Ovary (tissue), 9 donors: Measurements from ENCODE around the gene TTC36. TPM values are rescaled to one million over a fixed set of nuclear protein-coding genes. Genes with fewer than 3 reads are reported as not detected.

Experiments
- DNase-seq, 5 donors: peaks; one replicate each; pipeline ENCODE4 v3.0.0-alpha.2; 2019 to 2020
- H3K27ac ChIP-seq, 2 donors: fragments of 200-600 bp; one replicate each; pipeline versions ENCODE4 v1.5.1 to v1.8.0; 2019 to 2022
- H3K27me3 ChIP-seq: fragments of 200-600 bp; one replicate; pipeline ENCODE4 v1.8.0; 2022
- H3K36me3 ChIP-seq: fragments of 200-600 bp; sonication (generic); one replicate; pipeline ENCODE4 v1.5.1; 2019
- H3K4me1 ChIP-seq: one replicate; pipeline ENCODE4 v1.8.1; 2013; ENCODE audit warnings: mild to moderate bottlenecking, moderate library complexity; ENCODE audit not compliant: insufficient read depth
- H3K4me3 ChIP-seq: fragments of 200-600 bp; sonication (generic); one replicate; pipeline ENCODE4 v1.5.1; 2017
- H3K9me3 ChIP-seq, 2 donors: fragments of 200-600 bp in 1 of 2; sonication (generic) in 1 of 2; one replicate each; pipeline versions ENCODE4 v1.5.1 to v1.8.1; 2013 to 2019; ENCODE audit warnings: mild to moderate bottlenecking in 1 of 2, moderate library complexity in 1 of 2
- EP300 ChIP-seq: sonication (generic); formaldehyde crosslinking; IDR thresholded peaks from one replicate; pipeline ENCODE4 v1.6.1; 2017; ENCODE audit warnings: antibody characterized with exemption
- POLR2A ChIP-seq: fragments of 450-650 bp; IDR thresholded peaks from one replicate; pipeline ENCODE4 v1.6.1; 2017; ENCODE audit warnings: antibody characterized with exemption, mild to moderate bottlenecking, moderate library complexity
- WGBS, 3 donors: extraction: QIAGEN DNeasy Blood & Tissue Kit in 1 of 3; methylation state at CpG; one replicate each; pipeline versions ENCODE4 v1.1.5 to v1.1.7; 2013 to 2017; 5-methylcytosine and 5-hydroxymethylcytosine counted together
- intact Hi-C, 4 donors: fragments of 100-400 bp; cut with DNase I; formaldehyde crosslinking; loops; one replicate each; pipeline versions ENCODE4 v1.11.0 to v1.15.1; 2022 to 2023
- polyA plus RNA-seq, 2 donors: library from polyadenylated mRNA; stranded (reverse); fragments of 200-250 nt in 1 of 2; fragments of 350-450 nt in 1 of 2; fragmentation: Illumina TruSeq in 1 of 2; extraction: RNeasy Lipid Tissue Mini Kit (QIAGEN cat#74804) in 1 of 2; gene quantifications; one replicate each; pipeline ENCODE4 v1.2.3, GENCODE V29; 2013 to 2014
- total RNA-seq, 7 donors: library from RNA; depleted of rRNA in 2 of 7; stranded (reverse); fragments of >200 nt in 2 of 7; fragmentation: NEBNext Ultra II Directional in 3 of 7; extraction: Animal tissue kit (Norgen Biotek cat#: 25700) in 3 of 7; gene quantifications; one replicate each; pipeline versions ENCODE4 v1.1.0 to v1.2.4, GENCODE V29; 2016 to 2023
- TF ChIP-seq, protein P1 (sequence below), 3 donors: fragments of 450-650 bp in 2 of 3; fragments of 200-600 bp in 1 of 3; IDR thresholded peaks; one replicate each; pipeline versions ENCODE4 v1.5.1 to v1.8.0; 2016 to 2022; ENCODE audit warnings: antibody characterized with exemption in 3 of 3, mild to moderate bottlenecking in 1 of 3
- donor health status: DM: no; HTN: no; CAD: no; lungs with moderate emphysema.
- donor health status: DM: no; HTN: no; CAD: no.
- donor health status: Bipolar disorder and iron deficiency.
- donor health status: DM: yes; HTN: yes; CAD: no.
- donor health status: DM: no; HTN: no; CAD: no.
- donor health status: DM: yes; HTN: yes; CAD: no.

TTC36 gene
- total and polyA plus RNA-seq, 9 donors: 0.18 to 0.38 (median 0.37) TPM; not detected in 4

DNA sequence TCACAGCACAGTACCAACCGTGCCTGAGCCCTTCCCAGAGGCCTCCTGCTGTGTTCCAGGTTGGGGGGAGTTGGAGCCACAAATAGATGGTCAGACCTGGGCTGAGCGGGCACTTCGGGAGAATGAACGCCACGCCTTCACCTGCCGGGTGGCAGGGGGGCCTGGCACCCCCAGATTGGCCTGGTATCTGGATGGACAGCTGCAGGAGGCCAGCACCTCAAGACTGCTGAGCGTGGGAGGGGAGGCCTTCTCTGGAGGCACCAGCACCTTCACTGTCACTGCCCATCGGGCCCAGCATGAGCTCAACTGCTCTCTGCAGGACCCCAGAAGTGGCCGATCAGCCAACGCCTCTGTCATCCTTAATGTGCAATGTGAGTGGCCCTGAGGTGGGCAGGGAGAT is 4.8 kb downstream of the TTC36 start:
- Histone ChIP-seq H3K9me3 (no peaks in the 10 kb centered on the region), H3K27ac (no peak overlapping the region), H3K4me1 (peaks cover 10% of the 10 kb centered on the region), H3K36me3 (no peaks in the 10 kb centered on the region), H3K27me3 (no peaks in the 10 kb centered on the region), H3K4me3 (no peak overlapping the region)
- intact Hi-C loops: no loop called here
- TF ChIP-seq POLR2A: no peak
- TF ChIP-seq EP300: no peak
- TF ChIP-seq, protein P1, sequence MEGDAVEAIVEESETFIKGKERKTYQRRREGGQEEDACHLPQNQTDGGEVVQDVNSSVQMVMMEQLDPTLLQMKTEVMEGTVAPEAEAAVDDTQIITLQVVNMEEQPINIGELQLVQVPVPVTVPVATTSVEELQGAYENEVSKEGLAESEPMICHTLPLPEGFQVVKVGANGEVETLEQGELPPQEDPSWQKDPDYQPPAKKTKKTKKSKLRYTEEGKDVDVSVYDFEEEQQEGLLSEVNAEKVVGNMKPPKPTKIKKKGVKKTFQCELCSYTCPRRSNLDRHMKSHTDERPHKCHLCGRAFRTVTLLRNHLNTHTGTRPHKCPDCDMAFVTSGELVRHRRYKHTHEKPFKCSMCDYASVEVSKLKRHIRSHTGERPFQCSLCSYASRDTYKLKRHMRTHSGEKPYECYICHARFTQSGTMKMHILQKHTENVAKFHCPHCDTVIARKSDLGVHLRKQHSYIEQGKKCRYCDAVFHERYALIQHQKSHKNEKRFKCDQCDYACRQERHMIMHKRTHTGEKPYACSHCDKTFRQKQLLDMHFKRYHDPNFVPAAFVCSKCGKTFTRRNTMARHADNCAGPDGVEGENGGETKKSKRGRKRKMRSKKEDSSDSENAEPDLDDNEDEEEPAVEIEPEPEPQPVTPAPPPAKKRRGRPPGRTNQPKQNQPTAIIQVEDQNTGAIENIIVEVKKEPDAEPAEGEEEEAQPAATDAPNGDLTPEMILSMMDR (IDR thresholded peaks at IDR 0.05): no peak
- WGBS, 3 donors: 72 to 82% (median 75%) methylated on average over 10 of the region's 10 CpGs
- DNase-seq: no peak

DNA sequence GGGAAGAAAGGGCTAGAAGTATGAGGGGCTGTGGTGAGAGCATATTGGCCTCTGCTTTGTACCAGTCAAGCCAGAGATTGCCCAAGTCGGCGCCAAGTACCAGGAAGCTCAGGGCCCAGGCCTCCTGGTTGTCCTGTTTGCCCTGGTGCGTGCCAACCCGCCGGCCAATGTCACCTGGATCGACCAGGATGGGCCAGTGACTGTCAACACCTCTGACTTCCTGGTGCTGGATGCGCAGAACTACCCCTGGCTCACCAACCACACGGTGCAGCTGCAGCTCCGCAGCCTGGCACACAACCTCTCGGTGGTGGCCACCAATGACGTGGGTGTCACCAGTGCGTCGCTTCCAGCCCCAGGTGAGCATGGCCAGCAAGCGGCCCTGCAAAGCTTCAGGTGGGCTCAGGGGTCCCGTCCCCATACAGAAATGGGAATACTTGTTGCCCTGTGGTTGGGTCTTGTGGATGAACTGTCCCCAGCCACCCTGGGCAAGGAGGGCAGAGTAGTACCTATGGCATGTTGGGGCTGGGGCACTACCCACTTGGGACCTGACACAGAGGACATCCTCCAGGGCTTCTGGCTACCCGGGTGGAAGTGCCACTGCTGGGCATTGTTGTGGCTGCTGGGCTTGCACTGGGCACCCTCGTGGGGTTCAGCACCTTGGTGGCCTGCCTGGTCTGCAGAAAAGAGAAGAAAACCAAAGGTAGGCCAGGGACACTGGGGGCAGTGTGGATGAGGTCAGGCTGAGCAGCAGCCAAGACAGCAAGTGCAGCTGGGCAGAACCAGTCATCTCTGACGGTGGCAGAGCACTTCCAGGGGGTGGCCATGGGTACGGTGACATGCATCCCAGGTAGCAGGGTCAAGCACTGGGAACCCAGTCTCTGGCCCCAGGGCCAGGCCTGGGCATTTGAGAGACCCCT is 5.8 kb downstream of the TTC36 start:
- TF ChIP-seq EP300 (no peak), POLR2A (no peak)
- TF ChIP-seq, protein P1 (IDR thresholded peaks at IDR 0.05): no peak
- Histone ChIP-seq H3K4me3 (no peak overlapping the region), H3K4me1 (peaks cover 9% of the 10 kb centered on the region), H3K9me3 (no peaks in the 10 kb centered on the region), H3K27ac (no peak overlapping the region), H3K36me3 (no peaks in the 10 kb centered on the region), H3K27me3 (no peaks in the 10 kb centered on the region)
- no peak for DNase-seq
- WGBS, 3 donors: 88 to 91% (median 90%) methylated on average over 17 to 19 of the region's 19 CpGs
- intact Hi-C loops: no loop called here

DNA sequence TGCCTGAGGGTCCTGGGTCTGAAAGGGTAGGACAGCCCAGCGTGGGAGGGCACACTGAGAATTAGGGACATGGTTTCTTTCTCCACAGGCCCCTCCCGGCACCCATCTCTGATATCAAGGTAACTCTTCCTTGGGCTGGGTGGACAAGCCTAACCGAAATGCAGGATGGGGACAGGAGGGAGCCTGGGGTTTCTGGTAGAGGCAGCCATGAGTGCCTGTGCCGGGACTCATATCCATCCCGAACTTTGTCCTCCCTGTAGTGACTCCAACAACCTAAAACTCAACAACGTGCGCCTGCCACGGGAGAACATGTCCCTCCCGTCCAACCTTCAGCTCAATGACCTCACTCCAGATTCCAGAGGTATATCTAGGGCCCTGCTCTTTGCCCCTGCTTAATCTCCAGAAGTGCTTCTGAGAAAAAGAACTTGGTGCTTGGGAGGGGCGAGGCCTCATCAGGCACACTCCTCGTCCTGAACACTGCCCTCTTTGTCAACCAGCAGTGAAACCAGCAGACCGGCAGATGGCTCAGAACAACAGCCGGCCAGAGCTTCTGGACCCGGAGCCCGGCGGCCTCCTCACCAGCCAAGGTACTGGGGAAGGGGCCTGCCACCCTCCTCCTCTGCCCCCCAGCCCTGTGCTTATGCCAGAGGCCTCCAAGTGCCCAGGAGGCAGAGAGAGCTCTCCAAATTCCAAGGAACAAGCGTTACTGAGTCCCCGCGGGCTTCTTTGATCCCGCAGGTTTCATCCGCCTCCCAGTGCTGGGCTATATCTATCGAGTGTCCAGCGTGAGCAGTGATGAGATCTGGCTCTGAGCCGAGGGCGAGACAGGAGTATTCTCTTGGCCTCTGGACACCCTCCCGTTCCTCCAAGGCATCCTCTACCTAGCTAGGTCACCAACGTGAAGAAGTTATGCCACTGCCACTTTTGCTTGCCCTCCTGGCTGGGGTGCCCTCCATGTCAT is 6.8 kb downstream of the TTC36 start:
- no peak for DNase-seq
- H3K4me3 ChIP-seq: no peak overlapping the region
- WGBS, 3 donors: 71 to 76% (median 75%) methylated on average over 21 to 27 of the region's 27 CpGs
- intact Hi-C loops: no loop called here
- TF ChIP-seq EP300 (no peak), POLR2A (no peak)
- TF ChIP-seq, protein P1 (IDR thresholded peaks at IDR 0.05): no peak
- no peak overlapping the region for H3K27ac ChIP-seq
- H3K27me3 ChIP-seq: no peaks in the 10 kb centered on the region
- no peaks in the 10 kb centered on the region for H3K9me3 ChIP-seq
- H3K4me1 ChIP-seq: peaks cover 9% of the 10 kb centered on the region
- H3K36me3 ChIP-seq: no peaks in the 10 kb centered on the region

DNA sequence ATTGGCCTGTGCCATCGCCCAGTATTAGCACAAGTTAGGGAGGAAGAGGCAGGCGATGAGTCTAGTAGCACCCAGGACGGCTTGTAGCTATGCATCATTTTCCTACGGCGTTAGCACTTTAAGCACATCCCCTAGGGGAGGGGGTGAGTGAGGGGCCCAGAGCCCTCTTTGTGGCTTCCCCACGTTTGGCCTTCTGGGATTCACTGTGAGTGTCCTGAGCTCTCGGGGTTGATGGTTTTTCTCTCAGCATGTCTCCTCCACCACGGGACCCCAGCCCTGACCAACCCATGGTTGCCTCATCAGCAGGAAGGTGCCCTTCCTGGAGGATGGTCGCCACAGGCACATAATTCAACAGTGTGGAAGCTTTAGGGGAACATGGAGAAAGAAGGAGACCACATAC is 8.0 kb downstream of the TTC36 start:
- Histone ChIP-seq H3K9me3 (no peaks in the 10 kb centered on the region), H3K4me3 (no peak overlapping the region), H3K36me3 (no peaks in the 10 kb centered on the region), H3K27me3 (no peaks in the 10 kb centered on the region), H3K4me1 (peaks cover 3% of the 10 kb centered on the region), H3K27ac (no peak overlapping the region)
- intact Hi-C loops: no loop called here
- WGBS, 3 donors: 77 to 78% (median 78%) methylated on average over 9 of the region's 9 CpGs
- TF ChIP-seq POLR2A (no peak), EP300 (no peak)
- TF ChIP-seq, protein P1 (IDR thresholded peaks at IDR 0.05): no peak
- DNase-seq: no peak
